Activated T-cell treated with anti-CD3 and anti-CD28 coated beads, Interleukin-2, amount 50 U/mL, for 24 hours (primary cell): ENCODE data around the gene TGFB2.
A peak's percentile ranks its signal among the peaks of the same experiment; 100 is the strongest.

Source experiments
- DNase-seq: peaks from one replicate; pipeline ENCODE4 v3.0.0-alpha.2; 2020
- H3K27ac Mint-ChIP-seq: 2 replicates; pipeline ENCODE4 v1.8.0; 2020; ENCODE audit warnings: mild to moderate bottlenecking, mixed read lengths
- H3K27me3 Mint-ChIP-seq: 2 replicates; pipeline ENCODE4 v1.8.0; 2020; ENCODE audit warnings: mixed read lengths
- H3K36me3 Mint-ChIP-seq: 2 replicates; pipeline ENCODE4 v1.8.0; 2020; ENCODE audit warnings: low read depth, mixed read lengths
- H3K4me1 Mint-ChIP-seq: 2 replicates; pipeline ENCODE4 v1.8.0; 2020; ENCODE audit warnings: low read depth, mixed read lengths
- H3K4me3 Mint-ChIP-seq: 2 replicates; pipeline ENCODE4 v1.8.0; 2020; ENCODE audit warnings: mild to moderate bottlenecking, moderate library complexity, mixed read lengths
- H3K9me3 Mint-ChIP-seq: 2 replicates; pipeline ENCODE4 v1.8.0; 2020; ENCODE audit warnings: mixed read lengths

TGFB2 gene

GRCh38 chr1:218362418-218363076 is 17.4 kb downstream of the TGFB2 start:
- Mint-ChIP-seq H3K36me3 (no peaks in the 10 kb centered on the region), H3K4me3 (no peak overlapping the region), H3K9me3 (no peaks in the 10 kb centered on the region), H3K27me3 (peaks cover 22% of the 10 kb centered on the region), H3K27ac (no peak overlapping the region), H3K4me1 (no peaks in the 10 kb centered on the region)
- DNase-seq = no peak

- no peaks in the 10 kb centered on the region for H3K36me3 Mint-ChIP-seq
- no peak for DNase-seq
- peaks cover 18% of the 10 kb centered on the region for H3K27me3 Mint-ChIP-seq
- H3K4me1 Mint-ChIP-seq = no peaks in the 10 kb centered on the region
- no peak overlapping the region for H3K4me3 Mint-ChIP-seq
- H3K27ac Mint-ChIP-seq = no peak overlapping the region
- no peaks in the 10 kb centered on the region for H3K9me3 Mint-ChIP-seq
These were observed 18.0 kb downstream of the TGFB2 start for GRCh38 chr1:218363141-218363540.

- Mint-ChIP-seq H3K27ac (no peak overlapping the region), H3K4me1 (no peaks in the 10 kb centered on the region), H3K9me3 (no peaks in the 10 kb centered on the region), H3K27me3 (peaks cover 23% of the 10 kb centered on the region), H3K4me3 (no peak overlapping the region), H3K36me3 (no peaks in the 10 kb centered on the region)
- DNase-seq = no peak
These were observed 19.0 kb downstream of the TGFB2 start for GRCh38 chr1:218364028-218364710.

- DNase-seq = no peak
- Mint-ChIP-seq H3K27me3 (peaks cover 31% of the 10 kb centered on the region), H3K27ac (no peak overlapping the region), H3K36me3 (no peaks in the 10 kb centered on the region), H3K9me3 (no peaks in the 10 kb centered on the region), H3K4me1 (peaks cover 5% of the 10 kb centered on the region), H3K4me3 (no peak overlapping the region)
These were observed 20.3 kb downstream of the TGFB2 start for GRCh38 chr1:218365226-218365999.

- Mint-ChIP-seq H3K9me3 (no peaks in the 10 kb centered on the region), H3K27me3 (peaks cover 31% of the 10 kb centered on the region), H3K4me1 (peaks cover 8% of the 10 kb centered on the region), H3K36me3 (no peaks in the 10 kb centered on the region), H3K27ac (no peak overlapping the region), H3K4me3 (no peak overlapping the region)
- no peak for DNase-seq
These were observed 21.4 kb downstream of the TGFB2 start for GRCh38 chr1:218366322-218367052.

- H3K4me1 Mint-ChIP-seq = peaks cover 8% of the 10 kb centered on the region
- no peak for DNase-seq
- H3K9me3 Mint-ChIP-seq = no peaks in the 10 kb centered on the region
- H3K27ac Mint-ChIP-seq = no peak overlapping the region
- H3K4me3 Mint-ChIP-seq = no peak overlapping the region
- H3K27me3 Mint-ChIP-seq = peaks cover 32% of the 10 kb centered on the region
- no peaks in the 10 kb centered on the region for H3K36me3 Mint-ChIP-seq
These were observed 22.0 kb downstream of the TGFB2 start for GRCh38 chr1:218367118-218367517.

- Mint-ChIP-seq H3K4me1 (peaks cover 8% of the 10 kb centered on the region), H3K36me3 (no peaks in the 10 kb centered on the region), H3K9me3 (no peaks in the 10 kb centered on the region), H3K4me3 (no peak overlapping the region), H3K27me3 (peaks cover 41% of the 10 kb centered on the region), H3K27ac (no peak overlapping the region)
- no peak for DNase-seq
These were observed 23.6 kb downstream of the TGFB2 start for GRCh38 chr1:218368686-218369085.

GRCh38 chr1:218369688-218370511 is 24.8 kb downstream of the TGFB2 start:
- Mint-ChIP-seq H3K4me1 (peaks cover 10% of the 10 kb centered on the region), H3K9me3 (no peaks in the 10 kb centered on the region), H3K4me3 (no peak overlapping the region), H3K27me3 (peaks cover 53% of the 10 kb centered on the region), H3K27ac (no peak overlapping the region), H3K36me3 (no peaks in the 10 kb centered on the region)
- DNase-seq = no peak

GRCh38 chr1:218371927-218372672 is 27.0 kb downstream of the TGFB2 start:
- Mint-ChIP-seq H3K36me3 (no peaks in the 10 kb centered on the region), H3K4me1 (peaks cover 19% of the 10 kb centered on the region), H3K27ac (no peak overlapping the region), H3K9me3 (no peaks in the 10 kb centered on the region), H3K4me3 (no peak overlapping the region), H3K27me3 (peaks cover 67% of the 10 kb centered on the region)
- no peak for DNase-seq

- Mint-ChIP-seq H3K27me3 (peaks cover 78% of the 10 kb centered on the region), H3K4me1 (peaks cover 26% of the 10 kb centered on the region), H3K27ac (no peak overlapping the region), H3K9me3 (no peaks in the 10 kb centered on the region), H3K4me3 (no peak overlapping the region), H3K36me3 (no peaks in the 10 kb centered on the region)
- DNase-seq = no peak
These were observed 29.5 kb downstream of the TGFB2 start for GRCh38 chr1:218374401-218375353.

- no peak for DNase-seq
- Mint-ChIP-seq H3K27ac (no peak overlapping the region), H3K36me3 (no peaks in the 10 kb centered on the region), H3K9me3 (no peaks in the 10 kb centered on the region), H3K27me3 (peaks cover 84% of the 10 kb centered on the region), H3K4me1 (peaks cover 18% of the 10 kb centered on the region), H3K4me3 (no peak overlapping the region)
These were observed 31.6 kb downstream of the TGFB2 start for GRCh38 chr1:218376722-218377121.

GRCh38 chr1:218377143-218377660 is 32.1 kb downstream of the TGFB2 start:
- Mint-ChIP-seq H3K4me1 (peaks cover 18% of the 10 kb centered on the region), H3K27ac (peak overlapping the region; percentile 84), H3K4me3 (peak overlapping the region; percentile 33), H3K9me3 (no peaks in the 10 kb centered on the region), H3K36me3 (no peaks in the 10 kb centered on the region), H3K27me3 (peaks cover 83% of the 10 kb centered on the region)
- peak; percentile 76 for DNase-seq
